ENCODE data around the gene KCNF1. TPM values are rescaled to one million over a fixed set of nuclear protein-coding genes. Genes with fewer than 3 reads are reported as not detected.

Gene KCNF1
- polyA plus RNA-seq, 1 donor = 3.7 TPM

DNA sequence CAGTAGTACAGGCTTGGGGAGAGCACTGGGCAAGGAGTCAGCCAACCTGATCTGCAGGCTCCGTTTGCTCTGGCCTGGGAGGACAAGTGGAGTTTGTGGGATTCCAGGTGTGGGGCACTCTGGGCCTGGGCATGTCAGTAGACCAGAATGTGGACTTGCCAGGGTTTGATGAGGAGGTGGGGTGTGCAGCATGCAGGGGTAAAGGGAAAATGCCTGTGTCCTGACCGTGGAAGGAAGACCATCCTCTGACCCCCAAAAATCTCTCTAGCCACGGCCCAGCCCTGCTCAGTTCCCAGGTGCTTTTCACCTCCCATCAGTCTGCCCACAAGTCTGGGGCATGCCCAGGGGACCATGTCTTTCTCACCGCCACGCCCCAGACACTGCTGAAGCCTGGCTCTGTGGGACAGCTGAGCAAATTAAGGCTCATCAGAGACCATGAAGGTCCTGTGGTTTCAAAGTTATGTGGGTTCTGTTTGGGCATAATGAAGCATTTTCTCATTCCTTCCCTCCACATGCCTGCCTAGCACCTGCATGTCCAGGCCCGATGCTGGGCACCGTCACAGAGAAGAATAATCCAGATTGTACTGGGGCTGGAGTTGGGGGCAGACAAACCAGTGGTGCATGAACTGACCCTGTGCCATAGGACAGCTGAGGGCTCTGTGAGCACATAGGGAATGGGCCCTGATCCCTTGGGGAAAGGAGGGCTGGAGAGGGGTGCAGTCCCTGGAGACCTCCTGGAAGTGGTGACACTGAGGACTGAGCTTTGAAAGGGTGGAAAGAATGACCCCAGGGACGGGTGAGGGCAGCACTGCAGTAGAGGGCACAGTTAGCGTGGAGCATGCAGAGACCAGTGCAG, 6.5 kb upstream of the KCNF1 start:
- DNase-seq = no peak

DNA sequence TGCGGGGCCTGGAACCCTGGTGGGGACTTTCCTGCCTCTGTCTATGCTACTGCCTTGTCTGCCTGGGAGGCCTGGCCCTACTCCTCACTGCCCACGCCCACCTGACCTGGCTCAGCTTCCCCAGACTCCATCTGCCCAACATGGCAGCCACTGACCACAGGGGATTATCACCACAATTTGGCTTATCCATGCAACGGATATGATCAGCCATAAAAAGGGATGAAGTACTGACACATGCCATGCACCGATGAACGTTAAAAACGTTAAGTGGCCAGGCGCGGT, 5.9 kb upstream of the KCNF1 start:
- DNase-seq = no peak

DNA sequence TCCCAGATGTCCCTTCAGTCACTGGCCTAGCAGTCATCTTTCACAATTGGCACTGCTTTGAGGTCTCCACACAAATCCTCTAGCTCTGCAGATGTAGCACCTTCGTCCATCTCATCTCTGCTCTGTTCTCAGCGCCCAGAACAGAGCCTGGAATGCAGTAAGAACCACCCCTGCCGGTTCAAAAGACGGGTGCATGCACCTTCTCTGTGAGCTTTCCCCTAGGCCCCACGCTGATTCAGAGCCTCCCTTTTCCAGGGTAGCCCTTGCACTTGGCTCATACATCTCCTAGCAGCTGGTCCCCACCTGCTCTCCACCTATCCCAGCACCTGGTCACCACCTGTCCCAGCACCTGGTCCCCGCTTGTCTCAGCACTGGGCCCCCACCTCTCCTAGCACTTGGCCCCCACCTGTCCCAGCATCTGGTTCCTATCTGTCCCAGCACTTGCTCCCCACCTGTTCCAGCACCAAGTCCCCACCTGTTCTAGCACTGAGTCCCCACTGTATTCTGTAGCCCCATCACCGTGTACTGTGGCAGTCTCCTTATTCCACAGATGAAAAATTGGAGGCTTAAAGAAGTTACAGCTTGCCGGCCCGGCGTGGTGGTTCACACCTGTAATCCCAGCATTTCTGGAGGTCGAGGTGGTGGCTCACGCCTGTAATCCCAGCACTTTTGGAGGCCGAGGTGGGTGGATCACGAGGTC, 4.7 kb upstream of the KCNF1 start:
- no peak for DNase-seq

DNA sequence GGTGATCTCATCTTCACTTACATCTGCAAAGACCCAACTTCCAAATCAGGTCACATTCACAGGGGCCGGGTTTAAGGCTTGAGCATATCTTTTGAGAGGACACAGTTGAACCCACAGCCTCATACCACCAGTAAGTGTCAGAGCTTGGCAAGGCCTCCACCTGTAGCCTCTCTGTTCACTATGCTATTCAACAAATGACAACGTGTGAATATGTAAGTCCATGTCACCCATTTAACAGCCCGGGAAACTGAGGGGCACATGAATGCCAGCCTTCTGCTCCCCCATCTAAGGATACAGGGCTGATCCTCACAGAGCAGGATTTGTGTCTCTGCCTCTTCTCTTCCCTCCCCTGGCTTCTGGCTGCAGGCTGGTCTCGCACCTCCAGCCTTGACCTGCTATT, 3.5 kb upstream of the KCNF1 start:
- DNase-seq = no peak

DNA sequence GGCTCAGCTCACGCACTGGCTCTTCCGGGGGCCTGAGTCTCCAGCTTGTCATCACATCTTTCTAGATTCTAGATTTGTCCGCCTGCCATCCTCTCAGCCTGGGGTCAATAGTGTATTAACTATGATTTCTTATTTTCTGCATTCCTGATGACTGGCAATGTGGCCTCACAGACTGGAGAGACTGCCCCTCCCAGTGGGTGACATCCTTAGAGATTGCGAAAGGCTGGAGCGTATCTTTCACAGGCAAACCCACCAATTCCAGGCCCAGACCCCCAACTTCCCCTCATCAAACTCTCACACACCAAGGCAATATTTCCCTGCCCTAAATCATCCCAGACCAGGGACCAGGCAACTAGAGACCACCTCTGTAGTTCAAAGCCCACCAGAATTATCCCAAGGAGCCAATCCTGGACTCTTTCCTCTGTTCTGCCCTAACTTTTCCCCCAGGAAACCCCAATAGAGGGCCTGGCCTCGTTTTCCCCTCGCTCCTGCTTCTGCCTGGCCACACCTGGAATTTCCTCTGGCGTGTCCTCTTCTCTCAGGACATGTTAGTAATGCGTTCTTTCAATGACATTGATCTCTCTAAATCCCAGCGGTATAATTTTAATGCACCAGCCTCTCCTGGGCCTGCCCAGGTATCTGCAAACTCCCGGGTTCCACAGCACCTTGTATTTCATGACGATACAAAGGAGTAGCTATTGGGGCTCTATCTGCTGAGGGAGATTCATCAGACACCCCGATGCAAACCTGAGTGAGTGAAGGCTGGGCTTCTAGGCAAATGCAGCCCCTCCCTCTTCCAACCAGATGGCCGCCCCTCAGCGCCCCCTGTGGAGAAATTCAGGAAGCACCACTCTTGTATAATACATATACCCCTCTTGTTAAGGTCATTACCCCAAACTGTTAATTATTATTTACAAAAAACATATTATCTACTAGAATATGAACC, 2.4 kb upstream of the KCNF1 start:
- DNase-seq = no peak

DNA sequence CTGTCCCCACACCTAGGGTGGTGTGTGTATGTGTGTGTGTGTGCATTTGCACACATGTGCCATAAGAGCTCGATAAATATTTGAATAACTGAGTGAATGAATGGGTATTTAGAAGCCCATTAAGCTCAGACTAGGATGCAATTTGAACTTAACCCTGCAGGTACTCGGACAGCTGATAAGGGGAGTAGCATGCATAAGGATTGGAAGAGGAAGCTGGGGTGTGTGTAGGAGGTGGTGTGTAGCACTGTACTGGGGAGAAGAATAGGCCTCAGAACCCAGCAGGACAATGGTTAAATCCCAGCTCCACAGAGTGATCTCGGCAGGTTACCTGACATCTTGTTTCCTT, 1.8 kb upstream of the KCNF1 start:
- DNase-seq = no peak

DNA sequence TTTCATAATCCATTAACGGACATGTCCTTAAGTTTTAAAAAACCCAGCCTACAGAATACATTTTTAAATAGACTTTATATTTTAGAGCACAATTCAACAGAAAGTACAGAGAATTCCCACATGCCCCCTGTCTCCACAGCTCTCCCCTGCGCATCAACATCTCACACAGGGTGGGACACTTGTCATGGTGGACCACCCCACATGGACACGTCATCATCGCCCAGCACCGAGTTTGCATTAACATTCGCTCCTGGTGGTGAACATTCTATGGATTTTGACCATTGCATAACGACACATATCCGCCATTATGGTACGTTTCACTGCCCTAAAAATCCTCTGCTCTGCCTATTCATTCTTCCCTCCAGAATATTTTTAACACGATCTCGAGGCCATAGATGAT, 1.1 kb upstream of the KCNF1 start:
- DNase-seq = no peak

DNA sequence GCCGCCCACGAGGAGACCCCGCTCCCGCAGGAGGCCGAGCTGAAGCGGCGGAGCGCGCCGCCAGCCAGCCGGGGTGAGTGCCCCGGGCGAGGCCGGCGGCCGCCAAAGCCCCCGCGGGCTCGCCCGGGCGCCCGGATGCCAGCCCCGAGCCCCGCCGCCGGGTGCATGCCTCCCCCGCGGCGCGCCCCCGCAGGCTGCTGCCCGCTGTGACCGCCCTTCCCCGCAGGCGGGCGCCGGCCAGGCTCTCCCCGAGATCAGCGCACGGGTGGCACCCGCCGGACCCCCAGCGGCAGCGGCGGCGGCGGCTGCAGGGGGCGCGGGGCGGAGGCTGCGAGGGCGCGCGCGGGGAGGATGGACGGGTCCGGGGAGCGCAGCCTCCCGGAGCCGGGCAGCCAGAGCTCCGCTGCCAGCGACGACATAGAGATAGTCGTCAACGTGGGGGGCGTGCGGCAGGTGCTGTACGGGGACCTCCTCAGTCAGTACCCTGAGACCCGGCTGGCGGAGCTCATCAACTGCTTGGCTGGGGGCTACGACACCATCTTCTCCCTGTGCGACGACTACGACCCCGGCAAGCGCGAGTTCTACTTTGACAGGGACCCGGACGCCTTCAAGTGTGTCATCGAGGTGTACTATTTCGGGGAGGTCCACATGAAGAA, 470 bp downstream of the KCNF1 start:
- no peak for DNase-seq

DNA sequence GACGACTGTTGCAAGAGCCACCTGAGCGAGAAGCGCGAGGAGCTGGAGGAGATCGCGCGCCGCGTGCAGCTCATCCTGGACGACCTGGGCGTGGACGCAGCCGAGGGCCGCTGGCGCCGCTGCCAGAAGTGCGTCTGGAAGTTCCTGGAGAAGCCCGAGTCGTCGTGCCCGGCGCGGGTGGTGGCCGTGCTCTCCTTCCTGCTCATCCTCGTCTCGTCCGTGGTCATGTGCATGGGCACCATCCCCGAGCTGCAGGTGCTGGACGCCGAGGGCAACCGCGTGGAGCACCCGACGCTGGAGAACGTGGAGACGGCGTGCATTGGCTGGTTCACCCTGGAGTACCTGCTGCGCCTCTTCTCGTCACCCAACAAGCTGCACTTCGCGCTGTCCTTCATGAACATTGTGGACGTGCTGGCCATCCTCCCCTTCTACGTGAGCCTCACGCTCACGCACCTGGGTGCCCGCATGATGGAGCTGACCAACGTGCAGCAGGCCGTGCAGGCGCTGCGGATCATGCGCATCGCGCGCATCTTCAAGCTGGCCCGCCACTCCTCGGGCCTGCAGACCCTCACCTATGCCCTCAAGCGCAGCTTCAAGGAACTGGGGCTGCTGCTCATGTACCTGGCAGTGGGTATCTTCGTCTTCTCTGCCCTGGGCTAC, 1.2 kb downstream of the KCNF1 start:
- DNase-seq = no peak

DNA sequence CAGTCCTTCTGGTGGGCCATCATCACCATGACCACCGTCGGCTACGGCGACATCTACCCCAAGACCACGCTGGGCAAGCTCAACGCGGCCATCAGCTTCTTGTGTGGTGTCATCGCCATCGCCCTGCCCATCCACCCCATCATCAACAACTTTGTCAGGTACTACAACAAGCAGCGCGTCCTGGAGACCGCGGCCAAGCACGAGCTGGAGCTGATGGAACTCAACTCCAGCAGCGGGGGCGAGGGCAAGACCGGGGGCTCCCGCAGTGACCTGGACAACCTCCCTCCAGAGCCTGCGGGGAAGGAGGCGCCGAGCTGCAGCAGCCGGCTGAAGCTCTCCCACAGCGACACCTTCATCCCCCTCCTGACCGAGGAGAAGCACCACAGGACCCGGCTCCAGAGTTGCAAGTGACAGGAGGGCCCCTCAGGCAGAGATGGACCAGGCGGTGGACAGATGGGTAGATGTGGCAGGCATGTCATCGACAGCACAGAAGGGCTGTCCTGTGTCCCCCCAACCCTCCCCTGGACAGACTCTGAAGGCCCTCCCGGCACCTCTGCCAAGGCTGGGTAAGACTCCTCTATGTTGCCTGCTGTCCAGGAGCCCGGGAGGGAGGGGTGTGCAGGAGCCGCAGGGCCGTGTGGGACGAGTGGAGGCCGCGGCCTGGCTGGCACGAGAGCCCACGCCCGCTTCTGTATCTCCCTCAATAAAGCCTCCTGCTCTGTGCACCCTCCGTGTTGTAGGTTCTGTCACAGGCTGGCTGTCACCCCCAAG, 2.0 kb downstream of the KCNF1 start:
- no peak for DNase-seq

DNA sequence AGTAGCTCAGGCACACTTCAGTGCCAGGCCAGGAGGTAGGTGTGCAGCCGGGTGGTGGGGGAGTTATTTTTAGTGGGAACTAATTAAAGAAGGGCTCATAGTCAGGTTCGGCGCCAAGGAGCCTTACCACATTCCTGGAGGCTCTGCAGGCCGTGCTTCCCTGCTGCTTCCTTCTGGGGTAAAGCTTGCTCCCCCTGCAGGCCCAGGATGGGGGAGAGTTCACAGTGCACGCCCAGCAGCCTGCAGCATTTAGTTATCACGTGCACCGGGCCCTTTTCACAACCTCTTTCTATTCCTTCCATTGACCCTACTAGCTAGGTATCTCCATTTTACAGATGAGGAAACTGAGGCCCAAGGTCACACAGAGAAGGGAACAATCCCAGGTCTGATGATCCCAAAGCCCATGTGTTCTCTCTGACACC, 2.5 kb downstream of the KCNF1 start:
- no peak for DNase-seq

DNA sequence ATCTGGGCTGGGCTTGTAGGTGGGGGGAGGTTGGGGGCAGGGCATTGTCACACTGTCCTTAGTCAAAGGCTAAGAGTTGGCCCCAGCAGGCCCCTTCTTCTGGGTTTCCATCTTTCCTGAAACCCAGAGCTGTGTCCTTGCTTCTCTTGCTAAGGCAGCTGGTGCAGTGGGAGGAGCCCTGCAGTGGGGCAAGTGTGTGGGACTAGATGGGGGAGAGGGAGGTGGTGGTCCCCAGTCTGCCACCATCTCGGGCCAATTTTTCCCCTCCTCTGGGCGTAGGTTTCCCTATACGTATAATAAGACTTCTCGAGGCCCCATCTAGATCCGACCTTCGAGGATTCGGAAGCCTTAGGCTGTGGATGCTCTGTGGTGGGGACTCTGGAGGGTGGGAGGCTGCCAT, 3.5 kb downstream of the KCNF1 start:
- DNase-seq = no peak

DNA sequence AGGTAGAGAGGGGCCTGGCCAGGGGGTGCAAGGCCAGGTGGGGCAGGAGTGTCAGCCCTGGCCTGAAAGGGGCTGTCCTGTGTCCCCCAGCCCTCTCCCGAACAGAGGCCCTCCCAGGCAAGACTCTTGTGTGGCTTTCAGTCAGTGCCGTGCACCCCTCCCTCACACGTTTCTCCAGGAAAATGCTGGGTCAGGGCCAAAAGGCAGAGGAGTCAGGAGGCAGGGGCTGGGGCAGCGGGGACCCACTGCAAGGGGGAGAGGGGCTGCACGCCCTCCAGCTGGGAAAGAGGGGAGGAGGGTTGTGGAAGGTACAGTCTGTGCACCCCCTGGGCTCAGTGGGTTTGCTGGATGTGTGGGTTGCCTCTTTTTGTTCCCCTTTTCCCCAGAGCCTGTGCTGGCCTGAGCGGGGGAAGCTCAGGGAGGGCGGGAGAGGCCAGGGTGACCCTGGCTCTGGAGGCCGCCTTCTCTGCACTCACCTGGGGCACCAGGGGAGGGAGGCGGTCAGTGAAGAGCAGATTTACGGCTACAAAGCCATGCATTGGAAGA, 4.1 kb downstream of the KCNF1 start:
- DNase-seq = no peak

DNA sequence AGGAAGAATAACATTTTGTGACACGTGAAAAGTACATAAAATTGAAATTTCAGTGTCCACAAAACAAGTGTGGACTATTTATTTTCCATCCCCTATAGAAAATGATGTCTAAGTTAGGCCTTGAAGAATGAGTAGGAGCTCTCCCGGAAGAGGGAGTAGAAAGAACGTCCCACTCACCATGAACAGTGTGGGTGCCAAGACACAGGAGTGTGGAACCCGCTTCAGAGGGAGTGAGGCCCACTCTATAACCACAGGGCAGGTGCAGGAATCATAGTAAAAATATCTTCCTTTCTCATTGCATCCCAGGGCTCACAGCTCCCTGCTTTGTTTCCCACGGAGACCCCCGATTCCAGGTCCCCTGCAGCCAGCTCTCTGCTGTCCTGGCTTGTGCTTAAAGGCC, 5.2 kb downstream of the KCNF1 start:
- DNase-seq = no peak

DNA sequence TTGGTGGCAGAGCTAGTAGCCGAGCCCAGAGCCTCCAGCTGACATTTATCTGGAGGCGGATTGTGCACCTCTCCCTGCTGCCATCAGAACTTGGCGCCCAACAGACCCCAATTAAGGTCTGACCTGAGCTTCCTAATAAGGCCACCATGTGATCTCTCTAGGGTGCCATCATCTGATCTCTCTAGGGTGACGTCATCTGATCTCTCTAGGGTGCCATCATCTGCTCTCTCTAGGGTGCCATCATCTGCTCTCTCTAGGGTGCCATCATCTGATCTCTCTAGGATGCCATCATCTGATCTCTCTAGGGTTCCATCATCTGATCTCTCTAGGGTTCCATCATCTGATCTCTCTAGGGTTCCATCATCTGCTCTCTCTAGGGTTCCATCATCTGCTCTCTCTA, 6.2 kb downstream of the KCNF1 start:
- no peak for DNase-seq

DNA sequence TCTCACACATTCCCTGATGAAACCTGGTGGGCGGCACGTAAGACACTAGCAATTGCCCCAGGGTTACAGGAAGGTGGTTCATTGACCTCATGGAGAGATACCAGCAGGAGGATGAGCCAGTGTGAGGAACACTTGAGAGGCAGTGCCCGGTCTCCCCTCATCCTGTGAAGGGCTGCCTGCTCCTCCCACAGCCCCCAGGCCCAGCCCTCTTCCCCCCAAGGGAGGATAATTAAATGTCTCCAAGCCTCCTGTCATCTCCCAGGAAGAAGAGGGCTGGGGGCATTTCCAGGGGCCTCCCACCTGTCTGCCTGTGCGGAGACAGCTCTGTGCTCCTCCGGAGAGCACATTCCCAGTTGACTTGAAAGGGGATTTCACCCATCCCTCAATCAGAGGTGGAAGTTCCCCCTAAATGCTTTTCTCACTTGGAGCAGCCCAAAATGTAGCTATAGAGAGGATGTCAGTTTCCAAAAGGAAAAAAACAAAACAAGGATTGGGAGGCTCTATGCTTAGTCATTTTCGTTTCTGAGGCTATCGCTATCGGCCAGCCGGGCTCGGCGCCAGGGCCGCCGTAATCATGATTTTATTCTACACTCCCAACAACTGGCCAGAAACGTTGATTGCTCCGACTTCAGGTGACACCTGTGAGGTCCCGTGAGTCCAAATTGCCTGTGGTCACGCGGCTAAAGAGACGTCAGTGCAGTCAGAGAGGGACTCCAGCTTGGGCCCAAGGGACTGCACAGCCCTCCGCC, 7.1 kb downstream of the KCNF1 start:
- DNase-seq = peak; percentile 18

DNA sequence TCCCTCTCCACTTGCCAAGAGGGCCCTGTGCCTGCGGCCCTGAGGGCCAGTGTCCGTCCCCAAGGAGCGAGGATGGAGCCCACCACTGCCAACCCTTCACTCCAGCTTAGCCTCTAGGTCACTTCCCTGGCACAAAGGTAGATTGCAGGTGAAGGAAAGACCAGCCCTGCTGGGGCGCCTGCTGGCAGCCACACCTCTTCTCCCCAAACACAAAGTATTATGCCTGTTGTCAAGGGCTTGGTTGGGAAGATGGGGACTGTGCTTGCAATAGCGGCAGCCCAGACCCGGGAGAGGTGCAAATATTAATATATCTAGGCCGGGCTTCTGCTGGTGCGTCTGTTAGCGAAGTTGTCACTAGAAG, 7.7 kb downstream of the KCNF1 start:
- no peak for DNase-seq

DNA sequence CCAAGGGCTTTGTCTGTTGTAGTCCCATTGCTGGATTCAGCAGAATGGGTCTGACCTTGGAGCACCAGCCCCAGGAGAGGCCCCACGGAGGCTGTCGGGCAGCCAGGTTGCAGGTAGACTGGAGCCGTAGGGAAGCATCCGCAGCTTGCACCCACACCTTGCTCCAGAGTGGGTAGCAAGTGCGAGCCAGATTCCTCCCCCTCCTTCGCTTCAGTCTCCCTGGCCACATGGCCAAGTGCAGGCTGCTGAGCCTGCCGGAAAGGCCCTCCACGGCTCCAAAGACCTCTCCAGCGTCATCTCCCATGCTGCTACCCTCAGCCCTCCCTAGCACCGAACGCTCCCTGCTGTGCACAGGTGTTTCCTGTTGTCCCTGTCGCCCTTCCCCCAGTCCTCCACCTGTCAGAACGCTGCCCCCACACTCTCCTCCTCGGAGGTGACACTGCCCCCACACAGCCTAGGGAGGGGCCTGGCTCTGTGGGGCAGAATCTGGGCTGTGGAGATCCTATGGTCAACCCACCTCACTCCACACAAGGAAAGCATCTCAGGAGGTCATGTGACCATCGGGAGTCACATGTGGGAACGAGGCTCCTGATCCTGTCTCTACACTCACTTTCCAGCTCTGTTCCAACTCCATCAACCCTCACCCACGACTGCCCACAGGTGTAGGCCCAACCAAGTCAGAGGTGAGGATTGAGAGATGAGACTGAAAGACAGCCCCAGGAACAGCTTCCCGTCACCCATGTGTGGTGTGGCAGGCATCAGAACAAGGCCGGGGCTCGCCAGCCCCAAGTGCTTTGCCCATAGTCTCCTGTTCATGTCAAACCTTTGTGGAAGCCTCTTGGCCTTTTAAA, 8.3 kb downstream of the KCNF1 start:
- no peak for DNase-seq

DNA sequence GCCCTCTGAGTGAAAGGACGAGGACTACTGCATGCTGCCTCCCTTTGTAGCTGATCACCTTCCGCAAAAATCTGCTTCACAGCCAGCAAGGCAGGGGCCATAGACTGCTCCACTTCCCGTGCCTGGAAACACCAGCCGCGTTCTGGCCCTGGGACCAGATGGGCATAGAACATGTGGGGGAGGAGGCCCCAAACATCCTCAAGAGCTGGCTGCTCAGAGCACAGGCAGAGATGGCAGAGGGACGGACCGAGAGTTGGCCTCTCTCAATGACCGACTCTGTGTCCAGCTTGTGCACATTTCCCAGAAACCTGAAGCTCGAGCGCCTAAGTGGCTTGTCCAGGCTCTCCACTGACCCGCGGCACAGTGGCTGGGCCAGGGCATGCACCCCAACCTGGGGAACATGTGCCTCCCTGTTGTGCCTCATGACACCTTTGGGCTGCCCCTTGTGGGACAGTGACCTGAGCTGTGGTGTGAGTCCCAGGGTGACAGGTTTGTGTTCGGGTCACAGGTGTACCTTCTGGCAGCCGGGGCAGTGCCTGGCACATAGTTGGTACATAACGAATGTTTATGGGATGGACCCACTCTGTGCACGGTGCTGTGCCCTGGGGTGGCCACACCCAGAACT, 9.1 kb downstream of the KCNF1 start:
- no peak for DNase-seq
